Keratinocyte (primary cell): Measurements from ENCODE around the gene IRF4.

Source experiments
- CTCF ChIP-seq, 3 experiments: IDR thresholded peaks in 1 of 3; conservative IDR thresholded peaks in 1 of 3; optimal IDR thresholded peaks in 1 of 3; 2 replicates in 2 of 3; 3 replicates in 1 of 3; pipeline versions ENCODE3 to v1.5.1; 2011; ENCODE audit warnings: low read length in 3 of 3, mild to moderate bottlenecking in 3 of 3, moderate library complexity in 2 of 3, control low read depth in 1 of 3, inconsistent platforms in 1 of 3; ENCODE audit not compliant: insufficient read depth in 2 of 3; ENCODE audit errors: extremely low read depth in 1 of 3
- EZH2 ChIP-seq: IDR thresholded peaks from one replicate; pipeline ENCODE4 v1.6.1; 2012; ENCODE audit warnings: inconsistent platforms, mild to moderate bottlenecking, low read length, moderate library complexity

- no peak for TF ChIP-seq EZH2
- no peak for TF ChIP-seq CTCF (optimal IDR thresholded peaks at IDR 0.05 in 1 of 3, IDR thresholded peaks at IDR 0.05 in 1 of 3, conservative IDR thresholded peaks at IDR 0.05 in 1 of 3; ENCODE audit: extremely low read depth in 1 of 3, insufficient read depth in 2 of 3, low read length in 3 of 3)
These were observed 8.4 kb upstream of the IRF4 start for GRCh38 chr6:382883-383810.
